ENCODE data around the gene NR1I3.

GRCh38 chr1:161218301-161219077 is 19.5 kb downstream of the NR1I3 start:
- TF ChIP-seq, protein P1, sequence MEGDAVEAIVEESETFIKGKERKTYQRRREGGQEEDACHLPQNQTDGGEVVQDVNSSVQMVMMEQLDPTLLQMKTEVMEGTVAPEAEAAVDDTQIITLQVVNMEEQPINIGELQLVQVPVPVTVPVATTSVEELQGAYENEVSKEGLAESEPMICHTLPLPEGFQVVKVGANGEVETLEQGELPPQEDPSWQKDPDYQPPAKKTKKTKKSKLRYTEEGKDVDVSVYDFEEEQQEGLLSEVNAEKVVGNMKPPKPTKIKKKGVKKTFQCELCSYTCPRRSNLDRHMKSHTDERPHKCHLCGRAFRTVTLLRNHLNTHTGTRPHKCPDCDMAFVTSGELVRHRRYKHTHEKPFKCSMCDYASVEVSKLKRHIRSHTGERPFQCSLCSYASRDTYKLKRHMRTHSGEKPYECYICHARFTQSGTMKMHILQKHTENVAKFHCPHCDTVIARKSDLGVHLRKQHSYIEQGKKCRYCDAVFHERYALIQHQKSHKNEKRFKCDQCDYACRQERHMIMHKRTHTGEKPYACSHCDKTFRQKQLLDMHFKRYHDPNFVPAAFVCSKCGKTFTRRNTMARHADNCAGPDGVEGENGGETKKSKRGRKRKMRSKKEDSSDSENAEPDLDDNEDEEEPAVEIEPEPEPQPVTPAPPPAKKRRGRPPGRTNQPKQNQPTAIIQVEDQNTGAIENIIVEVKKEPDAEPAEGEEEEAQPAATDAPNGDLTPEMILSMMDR (IDR thresholded peaks at IDR 0.05), result no peak
- TF ChIP-seq POLR2A (IDR thresholded peaks at IDR 0.05), result no peak

Measured in gastroesophageal sphincter (tissue), 3 donors.